Sigmoid colon (tissue), 7 donors: Measurements from ENCODE around the gene PCYT1A. TPM values are rescaled to one million over a fixed set of nuclear protein-coding genes. Genes with fewer than 3 reads are reported as not detected.

ENCODE experiments used
- DNase-seq: peaks from one replicate; pipeline ENCODE4 v3.0.0-alpha.2; 2019
- H3K27ac ChIP-seq, 4 donors: fragments of 200-600 bp; sonication (generic); one replicate each; pipeline ENCODE4 v1.5.1; 2016 to 2019; ENCODE audit warnings: mild to moderate bottlenecking in 1 of 4
- H3K27me3 ChIP-seq, 3 donors: fragments of 200-600 bp; sonication (generic); one replicate each; pipeline ENCODE4 v1.5.1; 2019; ENCODE audit warnings: mild to moderate bottlenecking in 1 of 3
- H3K36me3 ChIP-seq, 4 donors: fragments of 200-600 bp; sonication (generic); one replicate each; pipeline ENCODE4 v1.5.1; 2016 to 2019
- H3K4me1 ChIP-seq, 4 donors: fragments of 200-600 bp; sonication (generic); one replicate each; pipeline ENCODE4 v1.5.1; 2017 to 2019
- H3K4me3 ChIP-seq, 4 donors: fragments of 200-600 bp; sonication (generic); one replicate each; pipeline ENCODE4 v1.5.1; 2017 to 2019; ENCODE audit warnings: mild to moderate bottlenecking in 2 of 4, moderate library complexity in 1 of 4
- H3K9me3 ChIP-seq, 4 donors: fragments of 200-600 bp in 3 of 4; sonication (generic) in 3 of 4; one replicate each; pipeline versions ENCODE4 v1.5.1 to v1.6.1; 2013 to 2019
- CTCF ChIP-seq, 4 experiments: fragments of 450-650 bp in 3 of 4; fragments of 200-600 bp in 1 of 4; IDR thresholded peaks; one replicate each; pipeline ENCODE4 v1.5.1; 2016 to 2019; ENCODE audit warnings: antibody characterized with exemption in 4 of 4, mild to moderate bottlenecking in 3 of 4, moderate library complexity in 2 of 4
- EP300 ChIP-seq, 4 donors: sonication (generic); formaldehyde crosslinking; IDR thresholded peaks; one replicate each; pipeline ENCODE4 v1.6.1; 2017; ENCODE audit warnings: antibody characterized with exemption in 4 of 4
- POLR2A ChIP-seq, 2 donors: fragments of 450-650 bp; IDR thresholded peaks; one replicate each; pipeline ENCODE4 v1.6.1; 2016; ENCODE audit warnings: antibody characterized with exemption in 2 of 2, mild to moderate bottlenecking in 2 of 2, moderate library complexity in 2 of 2
- POLR2AphosphoS5 ChIP-seq, 4 donors: sonication (generic); formaldehyde crosslinking; IDR thresholded peaks; one replicate each; pipeline ENCODE4 v1.6.1; 2017; ENCODE audit warnings: antibody characterized with exemption in 4 of 4
- WGBS, 2 donors: extraction: QIAGEN DNeasy Blood & Tissue Kit; methylation state at CpG; one replicate each; pipeline ENCODE4 v1.1.7; 2013; 5-methylcytosine and 5-hydroxymethylcytosine counted together
- intact Hi-C: fragments of 100-400 bp; cut with DNase I; formaldehyde crosslinking; loops from one replicate; pipeline ENCODE4 v1.15.1; 2023
- polyA plus RNA-seq, 3 donors: library from polyadenylated mRNA; stranded (reverse); fragments of 200-250 nt; gene quantifications; one replicate each; pipeline ENCODE4 v1.2.3, GENCODE V29; 2013
- total RNA-seq, 4 donors: library from RNA; depleted of rRNA; stranded (reverse); fragments of >200 nt; gene quantifications; one replicate each; pipeline ENCODE4 v1.1.0, GENCODE V29; 2016
- donor health status: healthy with polysubstance abuse.
- donor health status: Bipolar disorder and iron deficiency.
- donor health status: healthy.

PCYT1A gene
- total and polyA plus RNA-seq, 7 donors, result 25.8 to 88.6 (median 61.4) TPM

- Histone ChIP-seq H3K36me3 (peaks cover 0 to 36% (median 10%) of the 10 kb centered on the region in 4 donors), H3K27me3 (no peaks in the 10 kb centered on the region), H3K9me3 (no peaks in the 10 kb centered on the region), H3K4me3 (no peak overlapping the region), H3K4me1 (peaks cover 0 to 11% (median 2%) of the 10 kb centered on the region in 4 donors), H3K27ac (no peak overlapping the region)
- intact Hi-C loops, result no loop called here
- TF ChIP-seq POLR2A (IDR thresholded peaks at IDR 0.05), result no peak
- no peak for TF ChIP-seq CTCF (IDR thresholded peaks at IDR 0.05)
- TF ChIP-seq EP300 (IDR thresholded peaks at IDR 0.05), result no peak
- no peak for TF ChIP-seq POLR2AphosphoS5 (IDR thresholded peaks at IDR 0.05)
- 97% methylated on average over 14 of the region's 14 CpGs for WGBS, 2 donors
- DNase-seq, result no peak
Observed at GRCh38 chr3:196272826-196273225, 14.7 kb downstream of the PCYT1A start.

- intact Hi-C loops, result no loop called here
- Histone ChIP-seq H3K27me3 (no peaks in the 10 kb centered on the region), H3K4me1 (peaks cover 0 to 11% (median 2%) of the 10 kb centered on the region in 4 donors), H3K27ac (no peak overlapping the region), H3K4me3 (no peak overlapping the region), H3K9me3 (no peaks in the 10 kb centered on the region), H3K36me3 (peaks cover 0 to 58% (median 17%) of the 10 kb centered on the region in 4 donors)
- no peak for DNase-seq
- 92 to 96% methylated on average over 5 of the region's 5 CpGs for WGBS, 2 donors
- no peak for TF ChIP-seq POLR2AphosphoS5 (IDR thresholded peaks at IDR 0.05)
- no peak for TF ChIP-seq EP300 (IDR thresholded peaks at IDR 0.05)
- no peak for TF ChIP-seq POLR2A (IDR thresholded peaks at IDR 0.05)
- TF ChIP-seq CTCF (IDR thresholded peaks at IDR 0.05), result no peak
Observed at GRCh38 chr3:196270499-196270898, 17.0 kb downstream of the PCYT1A start.

- WGBS, 2 donors, result 62 to 71% methylated on average over 9 of the region's 9 CpGs
Observed at GRCh38 chr3:196268284-196269163, 19.0 kb downstream of the PCYT1A start.

GRCh38 chr3:196263819-196264218 lies 23.7 kb downstream of the PCYT1A start:
- peaks cover 0 to 70% (median 12%) of the 10 kb centered on the region in 4 donors for H3K36me3 ChIP-seq

More at GRCh38 chr3:196268284-196269163, 19.0 kb downstream of the PCYT1A start:
- no peak for DNase-seq
- Histone ChIP-seq H3K9me3 (no peaks in the 10 kb centered on the region), H3K4me1 (peaks cover 0 to 11% (median 0%) of the 10 kb centered on the region in 4 donors), H3K27me3 (no peaks in the 10 kb centered on the region), H3K36me3 (peaks cover 0 to 77% (median 20%) of the 10 kb centered on the region in 4 donors), H3K4me3 (no peak overlapping the region), H3K27ac (no peak overlapping the region)
- TF ChIP-seq POLR2A (IDR thresholded peaks at IDR 0.05) (no peak), POLR2AphosphoS5 (IDR thresholded peaks at IDR 0.05) (no peak), CTCF (IDR thresholded peaks at IDR 0.05) (no peak)
- intact Hi-C loops, result no loop called here

More at GRCh38 chr3:196263819-196264218, 23.7 kb downstream of the PCYT1A start:
- TF ChIP-seq POLR2AphosphoS5 (IDR thresholded peaks at IDR 0.05), result no peak
- no peak for TF ChIP-seq POLR2A (IDR thresholded peaks at IDR 0.05)
- TF ChIP-seq EP300 (IDR thresholded peaks at IDR 0.05), result no peak
- TF ChIP-seq CTCF (IDR thresholded peaks at IDR 0.05), result no peak
- Histone ChIP-seq H3K9me3 (no peaks in the 10 kb centered on the region), H3K27me3 (no peaks in the 10 kb centered on the region), H3K27ac (no peak overlapping the region), H3K4me3 (no peak overlapping the region), H3K4me1 (peaks cover 0 to 5% (median 0%) of the 10 kb centered on the region in 4 donors)
- 26 to 75% methylated on average over 7 of the region's 7 CpGs for WGBS, 2 donors
- intact Hi-C loops, result no loop called here
- no peak for DNase-seq
